ENCODE results near the gene APH1B.
"Not testable (repeated sequence)": the region's sequence is repeated elsewhere in the genome, so short reads cannot be mapped to it uniquely, and the experiment has no call there.

The APH1B gene

DNA sequence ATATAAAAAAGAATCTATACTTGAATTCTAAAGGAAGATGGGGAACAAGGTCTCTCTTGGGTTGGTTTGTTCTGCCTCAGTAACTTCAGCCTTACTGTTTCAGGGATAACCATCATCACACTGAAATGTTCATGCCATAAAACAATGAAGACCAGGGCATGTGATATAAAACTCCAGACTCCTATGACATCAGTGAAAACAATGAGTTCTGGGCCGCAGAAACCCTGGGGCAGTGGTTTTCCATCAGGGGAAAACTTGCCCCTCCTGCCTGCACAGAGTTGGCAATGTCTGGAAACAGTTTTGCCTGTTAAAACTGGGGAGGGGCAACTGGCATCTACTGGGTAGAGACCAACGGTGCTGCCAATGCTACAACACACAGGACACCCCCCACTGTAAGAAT, 57.4 kb downstream of the APH1B start:
- DNase-seq: no peak

DNA sequence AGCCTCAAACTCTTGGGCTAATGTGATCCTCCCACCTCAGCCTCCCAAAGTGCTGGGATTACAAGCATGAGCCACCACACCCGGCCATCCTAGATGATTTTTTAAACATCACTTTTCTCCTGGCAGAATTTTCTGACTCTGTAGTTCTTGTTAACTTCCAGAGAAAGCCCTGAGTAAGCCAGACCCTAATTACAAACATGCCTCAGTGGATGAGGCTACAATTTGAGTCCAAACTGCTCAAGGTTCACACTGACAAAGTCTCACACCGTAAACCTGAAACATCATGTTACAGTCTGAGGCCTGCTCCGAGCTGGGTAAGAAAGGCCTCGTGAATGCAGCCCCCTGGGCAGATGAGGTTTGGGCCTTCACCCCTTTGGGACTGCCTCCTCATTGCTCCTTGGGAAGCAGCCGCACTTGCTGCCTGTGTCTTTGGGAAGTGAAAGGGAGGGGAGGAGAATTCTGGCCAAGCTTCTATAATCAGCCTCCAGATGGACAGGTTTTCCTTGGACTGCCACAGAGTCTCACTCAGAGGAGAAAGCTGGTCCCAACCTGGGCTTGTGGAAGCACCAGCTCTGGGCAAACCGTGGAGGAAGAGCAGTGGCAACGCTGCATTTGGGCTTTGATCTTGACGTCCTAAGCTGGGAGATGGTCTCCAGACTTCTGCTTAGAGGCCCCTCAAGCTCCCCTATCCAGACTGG, 58.3 kb downstream of the APH1B start:
- no peak for DNase-seq

DNA sequence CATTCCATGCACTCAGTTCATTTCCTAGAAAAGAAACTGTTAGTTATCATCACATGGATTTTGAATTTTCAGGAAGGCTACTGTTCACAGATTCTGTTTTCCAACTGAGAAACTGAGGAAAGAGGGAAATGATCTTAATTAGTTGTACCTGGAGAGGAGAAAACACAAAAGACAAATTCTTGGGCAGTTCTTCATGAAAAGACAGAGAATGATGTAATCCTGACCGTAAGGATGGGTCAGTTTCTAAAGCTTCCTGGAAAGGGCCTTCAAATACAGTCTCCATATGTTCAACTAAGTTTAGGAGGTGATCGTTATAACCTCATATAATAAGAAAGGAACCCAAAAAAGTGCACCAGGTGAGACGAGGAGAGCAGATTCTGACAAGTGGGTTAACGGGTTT, 59.6 kb downstream of the APH1B start:
- no peak for DNase-seq

GRCh38 chr15:63338170-63338569, 60.8 kb downstream of the APH1B start:
- no peak for DNase-seq

GRCh38 chr15:63339006-63339766, 61.8 kb downstream of the APH1B start:
- no peak for DNase-seq

- no peak for DNase-seq
Observed at GRCh38 chr15:63339836-63340235, 62.4 kb downstream of the APH1B start.

- DNase-seq: no peak
Observed at GRCh38 chr15:63340353-63340752, 62.9 kb downstream of the APH1B start.

DNA sequence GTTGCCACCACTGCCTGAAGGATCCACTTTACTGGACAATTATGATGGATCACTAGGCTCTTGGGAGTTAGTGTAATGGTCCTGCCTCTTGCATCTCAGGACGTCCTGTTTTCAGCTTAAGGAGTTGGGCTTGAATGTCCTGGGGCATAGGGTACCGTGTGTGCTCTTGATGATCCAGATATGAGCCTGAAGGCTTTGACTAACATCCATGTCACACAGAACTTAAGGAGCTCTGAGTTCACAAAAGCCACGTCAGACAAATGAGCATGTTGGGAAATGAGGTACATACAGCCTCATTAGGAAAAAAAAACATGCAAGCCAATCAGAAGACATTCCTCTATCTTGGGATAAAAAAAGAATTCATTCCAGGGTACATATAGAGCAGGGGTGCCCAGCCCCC, 63.5 kb downstream of the APH1B start:
- no peak for DNase-seq

DNA sequence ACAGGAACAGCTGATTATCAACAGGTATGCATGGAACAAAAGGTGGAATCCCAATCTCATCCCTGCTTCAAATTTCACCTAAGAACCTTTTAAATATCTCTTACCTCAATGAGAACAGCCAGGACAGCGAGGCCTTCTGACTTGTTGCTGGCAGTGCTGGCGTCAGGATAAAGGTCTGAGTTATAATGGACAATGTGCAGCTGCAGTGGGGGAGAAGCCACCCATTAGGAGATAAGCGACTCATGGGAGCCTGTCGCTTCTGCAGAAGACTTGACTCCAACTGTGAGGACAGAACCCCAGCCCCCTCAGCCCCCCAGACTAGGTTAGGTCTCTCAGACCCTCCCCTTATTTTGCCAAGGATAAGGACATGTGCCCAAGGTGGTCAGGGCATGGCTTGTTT, 64.5 kb downstream of the APH1B start:
- DNase-seq: no peak

- not testable (repeated sequence) for DNase-seq
Observed at GRCh38 chr15:63342996-63343562, 65.7 kb downstream of the APH1B start.

DNA sequence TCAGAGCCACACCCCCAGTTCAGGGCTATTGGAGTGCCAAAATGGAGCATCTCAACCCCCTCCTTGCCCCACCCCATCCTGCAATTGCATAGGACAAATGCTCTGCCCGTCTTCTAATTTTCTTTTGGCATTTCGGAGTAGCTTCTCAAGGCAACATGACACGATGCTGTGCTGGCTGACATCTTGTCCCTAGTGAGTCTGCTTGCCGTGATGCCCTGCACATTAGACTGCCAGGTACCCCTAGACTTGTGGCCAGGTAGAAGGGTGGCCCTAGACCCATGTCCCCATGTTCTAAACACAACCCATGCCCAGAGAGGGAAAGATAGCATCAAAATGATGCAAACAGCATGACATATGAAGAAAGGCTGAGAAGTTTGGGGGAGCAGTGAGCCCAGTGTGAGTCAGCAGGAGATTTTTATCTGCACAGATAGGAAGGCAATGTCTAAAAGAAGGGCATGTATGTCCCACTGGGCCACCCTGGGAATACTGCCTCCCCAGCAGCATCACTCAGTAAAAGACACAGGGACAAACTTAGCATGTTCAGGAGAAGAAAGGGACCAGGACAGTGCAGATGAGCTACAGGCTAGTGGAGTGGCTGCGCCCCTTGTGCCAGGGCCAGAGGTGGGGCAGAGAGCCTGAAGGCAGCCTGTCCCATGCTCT, 67.5 kb downstream of the APH1B start:
- no peak for DNase-seq

GRCh38 chr15:63345391-63345752, 68.0 kb downstream of the APH1B start:
- DNase-seq: no peak

DNA sequence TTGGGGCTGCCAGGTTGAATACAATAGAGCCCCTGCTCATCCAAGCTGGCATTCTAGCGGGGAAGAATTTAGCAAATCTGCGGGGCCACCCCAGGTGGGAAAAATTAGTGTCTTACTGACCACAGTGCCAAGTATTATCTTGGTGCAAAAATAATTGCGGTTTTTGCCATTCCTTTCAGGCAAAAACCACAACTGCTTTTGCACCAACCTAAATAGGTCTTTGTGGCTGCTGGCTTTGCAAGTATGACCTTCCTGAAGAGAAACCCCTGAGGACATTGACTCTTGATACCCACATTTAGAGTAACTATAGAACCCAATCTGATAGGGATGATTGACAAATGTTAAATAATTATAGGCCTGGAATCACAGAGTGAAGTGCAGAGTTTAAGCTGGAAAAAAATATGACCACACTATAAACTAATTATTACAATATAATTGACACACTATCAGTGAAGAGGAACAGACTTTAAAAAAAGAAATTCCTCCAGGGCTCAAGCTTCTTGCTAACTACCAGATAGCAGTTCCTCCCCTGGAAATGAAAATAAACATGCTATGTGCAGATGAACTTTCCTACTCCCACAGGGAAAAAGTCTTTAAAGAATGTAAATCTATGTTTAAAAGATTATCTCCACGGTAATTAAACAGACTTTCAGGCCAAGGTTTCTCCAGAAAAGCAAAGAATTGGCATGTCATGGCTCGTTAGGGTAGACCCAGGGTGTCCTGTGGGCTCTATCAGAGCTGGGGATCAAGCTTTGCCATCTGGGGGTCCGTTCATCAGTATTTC, 69.9 kb downstream of the APH1B start:
- no peak for DNase-seq

GRCh38 chr15:63348392-63348791, 71.0 kb downstream of the APH1B start:
- peak; percentile 20 for DNase-seq

- DNase-seq: no peak
Observed at GRCh38 chr15:63349156-63349555, 71.8 kb downstream of the APH1B start.

DNA sequence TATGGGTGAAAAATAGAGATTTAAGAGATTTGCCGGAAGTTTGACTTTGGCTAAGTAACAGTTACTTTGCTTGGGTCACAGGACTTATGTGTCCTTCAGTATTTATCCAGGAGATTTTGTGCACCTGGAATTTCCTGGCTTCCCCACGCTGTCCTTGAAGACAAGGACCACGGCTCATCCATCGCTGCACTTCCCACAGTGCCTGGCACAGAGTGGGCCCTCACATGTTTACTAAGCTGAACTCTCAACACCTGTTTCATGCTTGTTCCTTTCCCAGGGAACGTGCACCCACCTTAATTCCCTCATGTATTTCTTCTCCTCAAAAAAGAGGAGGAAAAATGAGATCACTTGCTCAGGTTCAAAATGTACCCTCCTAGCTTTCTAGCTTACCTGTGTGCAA, 72.2 kb downstream of the APH1B start:
- DNase-seq: no peak

- no peak for DNase-seq
Observed at GRCh38 chr15:63350178-63350621, 72.8 kb downstream of the APH1B start.

- no peak for DNase-seq
Observed at GRCh38 chr15:63351170-63351569, 73.8 kb downstream of the APH1B start.

- no peak for DNase-seq
Observed at GRCh38 chr15:63352808-63353207, 75.4 kb downstream of the APH1B start.

DNA sequence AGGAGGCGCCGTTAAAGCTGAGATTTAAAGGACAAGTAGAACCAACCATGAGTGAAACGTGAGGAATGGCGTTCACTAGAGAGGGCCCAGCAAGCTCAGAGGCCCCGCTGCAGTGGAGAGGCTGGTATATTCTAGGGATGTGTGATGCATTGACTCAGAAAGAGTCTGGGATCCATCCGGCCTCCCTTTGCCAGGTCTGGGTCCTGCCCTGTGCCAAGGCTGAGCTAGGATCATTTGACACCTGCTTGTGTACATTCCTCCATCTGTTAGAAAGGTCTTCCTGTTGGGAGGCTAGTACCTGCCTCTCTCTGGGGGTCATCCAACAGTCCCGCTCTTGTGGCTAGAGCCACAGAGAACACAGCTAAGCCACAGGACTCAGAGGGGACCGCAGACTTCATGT, 75.9 kb downstream of the APH1B start:
- no peak for DNase-seq

GRCh38 chr15:63353887-63354286, 76.5 kb downstream of the APH1B start:
- no peak for DNase-seq

GRCh38 chr15:63354821-63355650, 77.6 kb downstream of the APH1B start:
- DNase-seq: no peak

All from NCI-H1694 (cell line).